Measurements from ENCODE around the gene AK8.

The AK8 gene

GRCh38 chr9:132698989-132699388 is 179.1 kb downstream of the AK8 start:
- in situ Hi-C loops (cut with MboI; ENCODE audit: low pct_unique_long_range_greater_than_20kb, low sequenced_read_pairs, unreplicated experiment) = no loop called here
- DNase-seq (ENCODE audit: low spot score) = no peak
- TF ChIP-seq CTCF (IDR thresholded peaks at IDR 0.05; ENCODE audit: extremely low read depth, insufficient read depth, missing control alignments) = no peak

GRCh38 chr9:132697230-132697629 is 180.9 kb downstream of the AK8 start:
- no peak for DNase-seq (ENCODE audit: low spot score)
- no peak for TF ChIP-seq CTCF (IDR thresholded peaks at IDR 0.05; ENCODE audit: extremely low read depth, insufficient read depth, missing control alignments)
- in situ Hi-C loops (cut with MboI; ENCODE audit: low pct_unique_long_range_greater_than_20kb, low sequenced_read_pairs, unreplicated experiment) = no loop called here

GRCh38 chr9:132694144-132694543 is 183.9 kb downstream of the AK8 start:
- DNase-seq (ENCODE audit: low spot score) = no peak
- TF ChIP-seq CTCF (IDR thresholded peaks at IDR 0.05; ENCODE audit: extremely low read depth, insufficient read depth, missing control alignments) = no peak
- in situ Hi-C loops (cut with MboI; ENCODE audit: low pct_unique_long_range_greater_than_20kb, low sequenced_read_pairs, unreplicated experiment) = no loop called here

GRCh38 chr9:132690696-132691095 is 187.4 kb downstream of the AK8 start:
- in situ Hi-C loops (cut with MboI; ENCODE audit: low pct_unique_long_range_greater_than_20kb, low sequenced_read_pairs, unreplicated experiment) = no loop called here
- no peak for TF ChIP-seq CTCF (IDR thresholded peaks at IDR 0.05; ENCODE audit: extremely low read depth, insufficient read depth, missing control alignments)
- DNase-seq (ENCODE audit: low spot score) = no peak

- in situ Hi-C loops (cut with MboI; ENCODE audit: low pct_unique_long_range_greater_than_20kb, low sequenced_read_pairs, unreplicated experiment) = no loop called here
- no peak for DNase-seq (ENCODE audit: low spot score)
- no peak for TF ChIP-seq CTCF (IDR thresholded peaks at IDR 0.05; ENCODE audit: extremely low read depth, insufficient read depth, missing control alignments)
These were observed 194.2 kb downstream of the AK8 start for GRCh38 chr9:132683873-132684272.

GRCh38 chr9:132681561-132681960 is 196.5 kb downstream of the AK8 start:
- in situ Hi-C loops (cut with MboI; ENCODE audit: low pct_unique_long_range_greater_than_20kb, low sequenced_read_pairs, unreplicated experiment) = no loop called here
- TF ChIP-seq CTCF (IDR thresholded peaks at IDR 0.05; ENCODE audit: extremely low read depth, insufficient read depth, missing control alignments) = no peak
- no peak for DNase-seq (ENCODE audit: low spot score)

Measured in GM13977 (cell line).